GM21825 (cell line): ENCODE results near the gene PEMT.

Source experiments
- ATAC-seq: cut with Tn5 transposase; IDR thresholded peaks from one replicate; pipeline ENCODE4 v1.9.1; 2021; ENCODE audit warnings: mild to moderate bottlenecking, moderate library complexity; ENCODE audit not compliant: unreplicated experiment

Gene PEMT

GRCh38 chr17:17555906-17556305 lies 35.6 kb downstream of the PEMT start:
- ATAC-seq: no peak

- no peak for ATAC-seq
Measured at GRCh38 chr17:17555151-17555550, 36.4 kb downstream of the PEMT start.

- ATAC-seq: no peak
Measured at GRCh38 chr17:17554266-17554665, 37.2 kb downstream of the PEMT start.

- no peak for ATAC-seq
Measured at GRCh38 chr17:17553217-17554195, 38.0 kb downstream of the PEMT start.

- ATAC-seq: no peak
Measured at GRCh38 chr17:17552351-17553216, 38.9 kb downstream of the PEMT start.

- ATAC-seq: no peak
Measured at GRCh38 chr17:17551361-17551760, 40.1 kb downstream of the PEMT start.

GRCh38 chr17:17549732-17550366 lies 41.7 kb downstream of the PEMT start:
- ATAC-seq: no peak

- ATAC-seq: no peak
Measured at GRCh38 chr17:17548044-17548443, 43.5 kb downstream of the PEMT start.

GRCh38 chr17:17547210-17547764 lies 44.2 kb downstream of the PEMT start:
- ATAC-seq: no peak

GRCh38 chr17:17546399-17547185 lies 44.9 kb downstream of the PEMT start:
- no peak for ATAC-seq

- no peak for ATAC-seq
Measured at GRCh38 chr17:17545984-17546383, 45.5 kb downstream of the PEMT start.

GRCh38 chr17:17545031-17545820 lies 46.3 kb downstream of the PEMT start:
- ATAC-seq: no peak

GRCh38 chr17:17542906-17543635 lies 48.4 kb downstream of the PEMT start:
- ATAC-seq: no peak

- no peak for ATAC-seq
Measured at GRCh38 chr17:17541640-17542001, 49.9 kb downstream of the PEMT start.

- no peak for ATAC-seq
Measured at GRCh38 chr17:17540935-17541639, 50.4 kb downstream of the PEMT start.

GRCh38 chr17:17540278-17540906 lies 51.1 kb downstream of the PEMT start:
- ATAC-seq: no peak

- ATAC-seq: no peak
Measured at GRCh38 chr17:17539591-17539990, 51.9 kb downstream of the PEMT start.
